ENCODE data around the gene MYT1. TPM values are rescaled to one million over a fixed set of nuclear protein-coding genes. Genes with fewer than 3 reads are reported as not detected.
A peak's percentile ranks its signal among the peaks of the same experiment; 100 is the strongest.

MYT1 gene
- total and polyA plus RNA-seq, 2 of the 13 experiments (the other 11 are each of a cell fraction or from before 2014, with no cell fraction given) = 0.58 to 2.5 TPM

DNA sequence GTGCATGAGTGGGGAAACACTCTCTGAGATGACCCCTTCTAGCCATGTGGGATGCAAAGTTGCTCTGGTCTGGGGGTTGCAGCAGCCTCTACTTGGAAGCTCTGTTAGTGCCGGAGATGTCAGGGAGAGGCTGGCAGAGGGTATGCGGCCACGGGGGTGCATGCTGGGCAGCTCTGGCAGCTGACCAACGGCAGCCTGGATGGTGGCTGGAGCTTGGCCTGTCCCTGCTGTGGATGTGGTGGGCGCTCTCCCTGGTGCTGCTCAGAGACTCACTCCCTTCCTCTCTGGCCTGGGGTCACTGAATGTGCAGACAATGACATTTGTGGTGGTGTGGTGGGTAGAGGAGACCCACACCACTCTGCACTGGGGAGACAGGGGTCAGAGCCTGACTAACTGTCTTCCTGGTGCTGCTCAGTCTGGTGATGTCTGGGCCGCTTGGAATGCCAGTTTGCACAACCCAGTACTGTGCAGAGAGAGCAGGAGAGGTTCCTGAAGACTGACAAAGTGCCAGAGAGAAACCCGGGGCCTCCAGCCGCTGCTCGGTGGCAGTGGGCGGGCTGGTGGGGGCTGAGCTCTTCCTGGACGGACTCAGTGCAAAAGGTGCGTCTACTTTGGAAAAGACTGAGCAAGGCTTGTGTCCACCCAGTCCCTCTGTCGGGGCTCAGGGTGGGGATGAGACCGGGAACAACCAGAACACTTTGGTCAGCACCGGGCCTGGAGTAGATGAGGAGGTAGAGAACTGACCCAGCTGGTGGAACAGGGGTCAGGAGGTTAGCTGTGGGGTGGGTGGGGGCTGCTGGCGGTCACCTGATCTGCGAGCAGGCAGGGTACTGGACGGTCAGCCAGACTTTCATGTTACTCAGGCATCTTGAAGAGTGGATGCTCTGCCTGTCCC is 2.7 kb downstream of the MYT1 start (continued):
- TF ChIP-seq, protein P1, sequence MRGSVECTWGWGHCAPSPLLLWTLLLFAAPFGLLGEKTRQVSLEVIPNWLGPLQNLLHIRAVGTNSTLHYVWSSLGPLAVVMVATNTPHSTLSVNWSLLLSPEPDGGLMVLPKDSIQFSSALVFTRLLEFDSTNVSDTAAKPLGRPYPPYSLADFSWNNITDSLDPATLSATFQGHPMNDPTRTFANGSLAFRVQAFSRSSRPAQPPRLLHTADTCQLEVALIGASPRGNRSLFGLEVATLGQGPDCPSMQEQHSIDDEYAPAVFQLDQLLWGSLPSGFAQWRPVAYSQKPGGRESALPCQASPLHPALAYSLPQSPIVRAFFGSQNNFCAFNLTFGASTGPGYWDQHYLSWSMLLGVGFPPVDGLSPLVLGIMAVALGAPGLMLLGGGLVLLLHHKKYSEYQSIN (CRISPR knock-in tag; IDR thresholded peaks at IDR 0.05; ENCODE audit: borderline replicate concordance) = no peak
- TF ChIP-seq FOXK2 (IDR thresholded peaks at IDR 0.05) = no peak
- TF ChIP-seq ZNF432 (CRISPR knock-in tag; IDR thresholded peaks at IDR 0.05; ENCODE audit: borderline replicate concordance) = no peak
- no peak for TF ChIP-seq ZNF75D (CRISPR knock-in tag; IDR thresholded peaks at IDR 0.05; ENCODE audit: borderline replicate concordance)
- TF ChIP-seq ZNF737 (CRISPR knock-in tag; IDR thresholded peaks at IDR 0.05; ENCODE audit: borderline replicate concordance) = 0 out of 2 replicates have a peak, but pooled peaks have one; percentile 12
- TF ChIP-seq ARNTL (CRISPR knock-in tag; IDR thresholded peaks at IDR 0.05) = no peak
- TF ChIP-seq ZSCAN22 (CRISPR knock-in tag; IDR thresholded peaks at IDR 0.05) = no peak
- TF ChIP-seq ETV6 (CRISPR knock-in tag; conservative IDR thresholded peaks at IDR 0.05) = no peak
- TF ChIP-seq PAX8 (CRISPR knock-in tag; IDR thresholded peaks at IDR 0.05; ENCODE audit: borderline replicate concordance) = no peak
- TF ChIP-seq CHD2 (IDR thresholded peaks at IDR 0.05; ENCODE audit: low read depth, low read length) = no peak
- no peak for TF ChIP-seq KDM2A (CRISPR knock-in tag; IDR thresholded peaks at IDR 0.05; ENCODE audit: borderline replicate concordance, low read depth)
- peak; percentile 44; the same call in 1 of the 2 replicates for TF ChIP-seq EHMT2 (IDR thresholded peaks at IDR 0.05; ENCODE audit: borderline replicate concordance, low read depth, low read length)
- TF ChIP-seq XBP1 (CRISPR knock-in tag; IDR thresholded peaks at IDR 0.05) = no peak
- 0 out of 2 replicates have a peak, but pooled peaks have one; percentile 51 for TF ChIP-seq ZNF280B (CRISPR knock-in tag; IDR thresholded peaks at IDR 0.05; ENCODE audit: borderline replicate concordance)
- no peak for TF ChIP-seq NFRKB (IDR thresholded peaks at IDR 0.05)
- no peak for TF ChIP-seq HMGA1 (CRISPR knock-in tag; conservative IDR thresholded peaks at IDR 0.05)
- TF ChIP-seq HBP1 (CRISPR knock-in tag; IDR thresholded peaks at IDR 0.05; ENCODE audit: low read depth) = 0 out of 2 replicates have a peak, but pooled peaks have one; percentile 21
- TF ChIP-seq NR3C1 (CRISPR knock-in tag; IDR thresholded peaks at IDR 0.05) = no peak
- no peak for TF ChIP-seq AGO1 (IDR thresholded peaks at IDR 0.05; ENCODE audit: low read depth, low read length, poor library complexity, severe bottlenecking)
- TF ChIP-seq, protein P2, sequence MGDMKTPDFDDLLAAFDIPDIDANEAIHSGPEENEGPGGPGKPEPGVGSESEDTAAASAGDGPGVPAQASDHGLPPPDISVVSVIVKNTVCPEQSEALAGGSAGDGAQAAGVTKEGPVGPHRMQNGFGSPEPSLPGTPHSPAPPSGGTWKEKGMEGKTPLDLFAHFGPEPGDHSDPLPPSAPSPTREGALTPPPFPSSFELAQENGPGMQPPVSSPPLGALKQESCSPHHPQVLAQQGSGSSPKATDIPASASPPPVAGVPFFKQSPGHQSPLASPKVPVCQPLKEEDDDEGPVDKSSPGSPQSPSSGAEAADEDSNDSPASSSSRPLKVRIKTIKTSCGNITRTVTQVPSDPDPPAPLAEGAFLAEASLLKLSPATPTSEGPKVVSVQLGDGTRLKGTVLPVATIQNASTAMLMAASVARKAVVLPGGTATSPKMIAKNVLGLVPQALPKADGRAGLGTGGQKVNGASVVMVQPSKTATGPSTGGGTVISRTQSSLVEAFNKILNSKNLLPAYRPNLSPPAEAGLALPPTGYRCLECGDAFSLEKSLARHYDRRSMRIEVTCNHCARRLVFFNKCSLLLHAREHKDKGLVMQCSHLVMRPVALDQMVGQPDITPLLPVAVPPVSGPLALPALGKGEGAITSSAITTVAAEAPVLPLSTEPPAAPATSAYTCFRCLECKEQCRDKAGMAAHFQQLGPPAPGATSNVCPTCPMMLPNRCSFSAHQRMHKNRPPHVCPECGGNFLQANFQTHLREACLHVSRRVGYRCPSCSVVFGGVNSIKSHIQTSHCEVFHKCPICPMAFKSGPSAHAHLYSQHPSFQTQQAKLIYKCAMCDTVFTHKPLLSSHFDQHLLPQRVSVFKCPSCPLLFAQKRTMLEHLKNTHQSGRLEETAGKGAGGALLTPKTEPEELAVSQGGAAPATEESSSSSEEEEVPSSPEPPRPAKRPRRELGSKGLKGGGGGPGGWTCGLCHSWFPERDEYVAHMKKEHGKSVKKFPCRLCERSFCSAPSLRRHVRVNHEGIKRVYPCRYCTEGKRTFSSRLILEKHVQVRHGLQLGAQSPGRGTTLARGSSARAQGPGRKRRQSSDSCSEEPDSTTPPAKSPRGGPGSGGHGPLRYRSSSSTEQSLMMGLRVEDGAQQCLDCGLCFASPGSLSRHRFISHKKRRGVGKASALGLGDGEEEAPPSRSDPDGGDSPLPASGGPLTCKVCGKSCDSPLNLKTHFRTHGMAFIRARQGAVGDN (CRISPR knock-in tag; IDR thresholded peaks at IDR 0.05) = peak; percentile 26; the same call in 1 of the 2 replicates
- no peak for TF ChIP-seq ZNF17 (CRISPR knock-in tag; IDR thresholded peaks at IDR 0.05)
- no peak for TF ChIP-seq DNMT3B (CRISPR knock-in tag; conservative IDR thresholded peaks at IDR 0.05)

All from HepG2 (cell line).